ENCODE measurements around the gene NR4A1.

- peak; percentile 65 to 92 (median 77) for TF ChIP-seq CTCF (IDR thresholded peaks at IDR 0.05)
- peak; percentile 2 to 44 for TF ChIP-seq POLR2A (IDR thresholded peaks at IDR 0.05)
- peak; percentile 93 to 96 for TF ChIP-seq EP300 (IDR thresholded peaks at IDR 0.05)
These were observed 18.3 kb downstream of the NR4A1 start, which contains the start of gene ATG101 for GRCh38 chr12:52069327-52070184.
